ENCODE results near the gene FBN2. TPM values are rescaled to one million over a fixed set of nuclear protein-coding genes. Genes with fewer than 3 reads are reported as not detected.

Gene FBN2
- total RNA-seq, 1 experiment from 2014 or later, result 0.22 TPM

GRCh38 chr5:128259607-128260021 lies 278.4 kb downstream of the FBN2 start:
- Histone ChIP-seq H4K20me1 (ENCODE audit: insufficient read depth) (no peaks in the 10 kb centered on the region), H3K79me2 (ENCODE audit: low read depth) (no peaks in the 10 kb centered on the region), H3K4me2 (no peak overlapping the region), H3K4me3 (no peak overlapping the region), H3K36me3 (ENCODE audit: low read depth) (no peaks in the 10 kb centered on the region), H3F3A (ENCODE audit: insufficient read depth, low read depth) (no peaks in the 10 kb centered on the region), H3K9me2 (ENCODE audit: insufficient read depth) (no peaks in the 10 kb centered on the region), H2AFZ (no peak overlapping the region), H3K4me1 (replicated peaks; ENCODE audit: insufficient read depth) (no peaks in the 10 kb centered on the region), H3K27ac (no peak overlapping the region), H3K9me3 (ENCODE audit: insufficient read depth, low read depth) (no peaks in the 10 kb centered on the region), H3K27me3 (ENCODE audit: insufficient read depth, low read depth) (no peaks in the 10 kb centered on the region)
- TF ChIP-seq EZH2 (IDR thresholded peaks at IDR 0.05; ENCODE audit: low read depth), result no peak
- no TSS peak for BruUV-seq (replicated peaks)
- intact Hi-C loops (cut with micrococcal nuclease; ENCODE audit: unreplicated experiment), result no loop called here
- ChIA-PET POLR2A (ENCODE audit: unreplicated experiment) (no interaction called here), CTCF (no interaction called here)
- no peak for DNase-seq

GRCh38 chr5:128258372-128258771 lies 279.7 kb downstream of the FBN2 start:
- no peaks in the 10 kb centered on the region for H3K79me2 ChIP-seq (ENCODE audit: low read depth)
- ChIA-PET POLR2A (ENCODE audit: unreplicated experiment) (no interaction called here), CTCF (no interaction called here)
- intact Hi-C loops (cut with micrococcal nuclease; ENCODE audit: unreplicated experiment), result no loop called here
- no peak overlapping the region for H3K4me3 ChIP-seq
- no peak for DNase-seq
- H3F3A ChIP-seq (ENCODE audit: insufficient read depth, low read depth), result no peaks in the 10 kb centered on the region
- H2AFZ ChIP-seq, result no peak overlapping the region
- H3K27ac ChIP-seq, result no peak overlapping the region
- no peaks in the 10 kb centered on the region for H3K4me1 ChIP-seq (replicated peaks; ENCODE audit: insufficient read depth)
- TF ChIP-seq EZH2 (IDR thresholded peaks at IDR 0.05; ENCODE audit: low read depth) (no peak), CTCF (conservative IDR thresholded peaks at IDR 0.05) (no peak)
- no peaks in the 10 kb centered on the region for H3K27me3 ChIP-seq (ENCODE audit: insufficient read depth, low read depth)
- H4K20me1 ChIP-seq (ENCODE audit: insufficient read depth), result no peaks in the 10 kb centered on the region
- BruUV-seq (replicated peaks), result no TSS peak
- no peaks in the 10 kb centered on the region for H3K36me3 ChIP-seq (ENCODE audit: low read depth)
- H3K9me2 ChIP-seq (ENCODE audit: insufficient read depth), result no peaks in the 10 kb centered on the region
- H3K9me3 ChIP-seq (ENCODE audit: insufficient read depth, low read depth), result no peaks in the 10 kb centered on the region
- no peak overlapping the region for H3K4me2 ChIP-seq

- intact Hi-C loops (cut with micrococcal nuclease; ENCODE audit: unreplicated experiment), result no loop called here
These were observed 281.0 kb downstream of the FBN2 start for GRCh38 chr5:128257076-128257475.

GRCh38 chr5:128254789-128255188 lies 283.3 kb downstream of the FBN2 start:
- TF ChIP-seq EZH2 (IDR thresholded peaks at IDR 0.05; ENCODE audit: low read depth) (no peak), CTCF (conservative IDR thresholded peaks at IDR 0.05) (no peak)
- no peak for DNase-seq
- Histone ChIP-seq H3K36me3 (ENCODE audit: low read depth) (no peaks in the 10 kb centered on the region), H3K79me2 (ENCODE audit: low read depth) (no peaks in the 10 kb centered on the region), H4K20me1 (ENCODE audit: insufficient read depth) (no peaks in the 10 kb centered on the region), H3K9me3 (ENCODE audit: insufficient read depth, low read depth) (no peaks in the 10 kb centered on the region), H2AFZ (no peak overlapping the region), H3K4me1 (replicated peaks; ENCODE audit: insufficient read depth) (no peaks in the 10 kb centered on the region), H3K27me3 (ENCODE audit: insufficient read depth, low read depth) (no peaks in the 10 kb centered on the region), H3K27ac (no peak overlapping the region), H3K4me2 (no peak overlapping the region), H3K9me2 (ENCODE audit: insufficient read depth) (0 out of 2 replicates have a peak, but pooled peaks cover 3% of the 10 kb centered on the region), H3F3A (ENCODE audit: insufficient read depth, low read depth) (no peaks in the 10 kb centered on the region), H3K4me3 (no peak overlapping the region)
- POLR2A ChIA-PET (ENCODE audit: unreplicated experiment), result no interaction called here
- CTCF ChIA-PET, result no interaction called here
- no TSS peak for BruUV-seq (replicated peaks)
- intact Hi-C loops (cut with micrococcal nuclease; ENCODE audit: unreplicated experiment), result no loop called here

More at GRCh38 chr5:128257076-128257475, 281.0 kb downstream of the FBN2 start:
- H4K20me1 ChIP-seq (ENCODE audit: insufficient read depth), result no peaks in the 10 kb centered on the region
- no peaks in the 10 kb centered on the region for H3F3A ChIP-seq (ENCODE audit: insufficient read depth, low read depth)
- no peak overlapping the region for H3K4me2 ChIP-seq
- ChIA-PET CTCF (no interaction called here), POLR2A (ENCODE audit: unreplicated experiment) (no interaction called here)
- H2AFZ ChIP-seq, result no peak overlapping the region
- no peaks in the 10 kb centered on the region for H3K4me1 ChIP-seq (replicated peaks; ENCODE audit: insufficient read depth)
- no peak for DNase-seq
- no peaks in the 10 kb centered on the region for H3K9me2 ChIP-seq (ENCODE audit: insufficient read depth)
- H3K27me3 ChIP-seq (ENCODE audit: insufficient read depth, low read depth), result no peaks in the 10 kb centered on the region
- no TSS peak for BruUV-seq (replicated peaks)
- H3K79me2 ChIP-seq (ENCODE audit: low read depth), result no peaks in the 10 kb centered on the region
- TF ChIP-seq EZH2 (IDR thresholded peaks at IDR 0.05; ENCODE audit: low read depth), result no peak
- no peak overlapping the region for H3K27ac ChIP-seq
- no peak overlapping the region for H3K4me3 ChIP-seq
- no peaks in the 10 kb centered on the region for H3K36me3 ChIP-seq (ENCODE audit: low read depth)
- H3K9me3 ChIP-seq (ENCODE audit: insufficient read depth, low read depth), result no peaks in the 10 kb centered on the region
